NCI-H748 treated with DMSO at 0.1 percent for 48 hours (cell line): ENCODE measurements around the gene IRF5.
A peak's percentile ranks its signal among the peaks of the same experiment; 100 is the strongest.

Source experiments
- DNase-seq: peaks from one replicate; lab custom pipeline; 2025; lab: John Stamatoyannopoulos, UW

Gene IRF5, protein sequence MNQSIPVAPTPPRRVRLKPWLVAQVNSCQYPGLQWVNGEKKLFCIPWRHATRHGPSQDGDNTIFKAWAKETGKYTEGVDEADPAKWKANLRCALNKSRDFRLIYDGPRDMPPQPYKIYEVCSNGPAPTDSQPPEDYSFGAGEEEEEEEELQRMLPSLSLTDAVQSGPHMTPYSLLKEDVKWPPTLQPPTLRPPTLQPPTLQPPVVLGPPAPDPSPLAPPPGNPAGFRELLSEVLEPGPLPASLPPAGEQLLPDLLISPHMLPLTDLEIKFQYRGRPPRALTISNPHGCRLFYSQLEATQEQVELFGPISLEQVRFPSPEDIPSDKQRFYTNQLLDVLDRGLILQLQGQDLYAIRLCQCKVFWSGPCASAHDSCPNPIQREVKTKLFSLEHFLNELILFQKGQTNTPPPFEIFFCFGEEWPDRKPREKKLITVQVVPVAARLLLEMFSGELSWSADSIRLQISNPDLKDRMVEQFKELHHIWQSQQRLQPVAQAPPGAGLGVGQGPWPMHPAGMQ

GRCh38 chr7:128937647-128938543 lies at the start of gene IRF5:
IRF5 (plus strand) TSS chr7:128937927; CDS start chr7:128942082, 4,155 bp downstream.
- peak; percentile 7 for DNase-seq

- DNase-seq = no peak
These were observed 49.5 kb upstream of the IRF5 start for GRCh38 chr7:128888039-128888755.

- no peak for DNase-seq
These were observed 49.0 kb upstream of the IRF5 start for GRCh38 chr7:128888756-128889095.

GRCh38 chr7:128889121-128889520 lies 48.6 kb upstream of the IRF5 start:
- DNase-seq = no peak

DNA sequence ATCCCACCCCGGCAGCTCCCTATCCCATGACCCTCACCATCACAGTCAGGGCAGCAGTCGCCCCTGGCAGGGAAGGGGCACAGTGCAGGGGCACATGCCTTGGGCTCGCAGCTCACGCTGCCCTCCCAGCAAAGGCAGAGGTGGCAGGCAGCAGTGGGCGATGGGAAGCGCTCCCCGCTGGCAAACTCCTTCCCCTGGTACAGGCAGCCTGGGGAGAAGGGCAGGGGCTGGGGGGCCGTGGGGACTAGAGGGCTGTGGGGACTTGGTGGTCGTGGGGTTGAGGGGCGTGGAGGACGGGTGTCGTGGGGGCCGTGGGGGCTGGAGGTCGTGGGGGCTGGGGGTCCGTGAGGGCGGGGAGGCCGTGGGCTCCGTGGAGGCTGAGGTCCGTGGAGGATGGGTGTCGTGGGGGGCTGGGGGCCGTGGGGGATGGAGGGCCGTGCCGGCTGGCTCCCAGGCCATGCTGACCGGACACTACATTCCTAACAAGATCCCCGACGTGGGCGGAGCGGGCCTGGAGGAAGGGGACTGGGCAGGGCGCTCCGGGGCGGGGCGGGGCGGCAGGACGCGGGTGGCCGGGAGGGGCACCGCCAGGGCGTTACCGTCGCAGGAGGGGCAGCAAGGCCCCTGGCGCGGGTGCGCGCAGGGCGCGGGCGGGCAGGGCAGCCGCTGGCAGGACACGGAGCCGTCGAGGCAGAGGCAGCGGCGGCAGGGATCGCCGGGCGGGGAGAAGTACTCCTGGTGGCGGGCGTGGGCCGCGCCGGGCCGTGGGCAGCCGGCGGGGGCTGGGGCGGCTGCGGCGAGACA lies 47.2 kb upstream of the IRF5 start:
- DNase-seq = no peak

DNA sequence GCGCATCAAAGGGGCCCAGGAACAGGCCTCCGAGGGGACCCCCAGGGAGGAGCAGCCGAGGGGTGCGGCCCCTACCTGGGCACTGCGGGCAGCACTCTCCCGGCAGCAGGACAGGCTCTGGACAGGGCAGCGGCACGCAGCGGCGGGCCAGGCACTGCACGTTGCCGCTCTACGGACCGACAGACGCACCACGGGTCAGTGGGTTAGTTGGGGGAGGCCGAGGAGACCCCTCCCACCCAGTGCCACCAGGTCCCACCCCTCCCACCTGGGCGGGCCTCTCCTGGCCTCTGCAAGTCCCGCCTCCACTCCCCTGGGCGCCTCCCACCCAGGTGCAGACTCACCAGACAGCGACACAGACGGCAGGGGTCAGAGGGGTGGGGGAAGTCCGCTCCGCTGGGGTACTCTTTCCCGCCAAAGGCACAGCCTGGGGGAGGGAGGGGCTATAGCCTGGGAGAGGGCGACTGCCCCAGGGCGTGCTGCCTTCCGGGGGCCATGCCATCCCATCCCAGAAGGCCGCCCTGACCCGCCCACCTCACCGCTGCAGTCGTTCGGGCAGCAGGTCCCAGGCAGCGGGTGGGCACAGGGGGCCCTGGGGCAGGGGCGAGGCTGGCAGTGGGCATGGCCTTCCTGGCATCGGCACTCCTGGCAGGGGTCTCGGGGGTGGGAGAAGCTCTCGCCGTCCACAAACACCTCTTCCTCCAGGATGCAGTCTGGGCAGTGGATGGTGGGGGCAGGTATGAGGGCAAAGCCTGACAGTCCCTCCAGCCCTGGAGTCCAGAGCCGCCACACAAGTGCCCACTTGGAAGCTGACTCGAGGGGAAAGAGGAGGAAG lies 46.4 kb upstream of the IRF5 start:
- no peak for DNase-seq

GRCh38 chr7:128891942-128892269 lies 45.8 kb upstream of the IRF5 start:
- DNase-seq = no peak

- DNase-seq = no peak
These were observed 45.0 kb upstream of the IRF5 start for GRCh38 chr7:128892521-128893250.

- no peak for DNase-seq
These were observed 44.3 kb upstream of the IRF5 start for GRCh38 chr7:128893251-128894100.

GRCh38 chr7:128894101-128894440 lies 43.7 kb upstream of the IRF5 start:
- DNase-seq = no peak

GRCh38 chr7:128895320-128895719 lies 42.4 kb upstream of the IRF5 start:
- no peak for DNase-seq

- no peak for DNase-seq
These were observed 38.3 kb upstream of the IRF5 start for GRCh38 chr7:128899392-128899791.

- DNase-seq = no peak
These were observed 37.5 kb upstream of the IRF5 start for GRCh38 chr7:128900237-128900636.

- no peak for DNase-seq
These were observed 34.8 kb upstream of the IRF5 start for GRCh38 chr7:128902761-128903585.

DNA sequence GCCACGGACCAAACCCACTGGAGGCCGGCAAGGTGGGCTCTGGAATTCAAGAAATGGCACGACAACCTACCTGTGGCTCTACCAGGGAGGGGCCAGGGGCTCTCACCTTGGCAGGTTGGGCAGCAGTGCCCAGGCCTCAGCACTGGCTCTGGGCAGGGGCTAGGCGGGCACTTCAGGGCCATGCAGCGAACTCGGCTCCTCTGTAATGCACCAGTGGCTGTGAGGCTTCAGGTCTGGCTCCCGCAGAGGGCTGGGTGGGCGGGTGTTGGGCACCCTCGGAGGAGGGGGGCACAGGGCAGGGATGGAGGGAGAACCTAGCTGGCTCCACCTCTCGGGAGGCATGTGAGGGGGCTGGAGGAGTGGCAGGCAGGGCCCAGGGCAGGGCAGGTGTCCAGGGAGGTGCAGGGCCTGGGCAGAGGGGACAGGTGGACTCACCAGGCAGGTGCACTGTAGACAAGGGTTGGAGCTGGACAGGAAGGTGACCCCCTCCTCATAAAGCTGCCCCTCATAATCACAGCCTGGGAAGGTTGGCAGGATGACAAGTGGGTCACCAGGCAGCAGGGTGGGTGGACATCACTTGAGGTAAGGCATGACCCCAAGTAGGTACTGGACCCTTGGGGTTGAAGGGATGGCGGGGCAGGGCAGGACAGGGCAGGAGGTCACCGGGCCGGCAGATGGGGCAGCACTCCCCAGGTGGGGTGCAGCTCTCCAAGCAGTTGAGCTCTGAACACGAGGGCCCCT lies 33.9 kb upstream of the IRF5 start:
- no peak for DNase-seq

GRCh38 chr7:128904381-128905197 lies 33.1 kb upstream of the IRF5 start:
- peak; percentile 30 for DNase-seq
